GM21825 (cell line): Measurements from ENCODE around the gene GRM2.

Source experiments
- ATAC-seq: cut with Tn5 transposase; IDR thresholded peaks from one replicate; pipeline ENCODE4 v1.9.1; 2021; ENCODE audit warnings: mild to moderate bottlenecking, moderate library complexity; ENCODE audit not compliant: unreplicated experiment

GRM2 gene

DNA sequence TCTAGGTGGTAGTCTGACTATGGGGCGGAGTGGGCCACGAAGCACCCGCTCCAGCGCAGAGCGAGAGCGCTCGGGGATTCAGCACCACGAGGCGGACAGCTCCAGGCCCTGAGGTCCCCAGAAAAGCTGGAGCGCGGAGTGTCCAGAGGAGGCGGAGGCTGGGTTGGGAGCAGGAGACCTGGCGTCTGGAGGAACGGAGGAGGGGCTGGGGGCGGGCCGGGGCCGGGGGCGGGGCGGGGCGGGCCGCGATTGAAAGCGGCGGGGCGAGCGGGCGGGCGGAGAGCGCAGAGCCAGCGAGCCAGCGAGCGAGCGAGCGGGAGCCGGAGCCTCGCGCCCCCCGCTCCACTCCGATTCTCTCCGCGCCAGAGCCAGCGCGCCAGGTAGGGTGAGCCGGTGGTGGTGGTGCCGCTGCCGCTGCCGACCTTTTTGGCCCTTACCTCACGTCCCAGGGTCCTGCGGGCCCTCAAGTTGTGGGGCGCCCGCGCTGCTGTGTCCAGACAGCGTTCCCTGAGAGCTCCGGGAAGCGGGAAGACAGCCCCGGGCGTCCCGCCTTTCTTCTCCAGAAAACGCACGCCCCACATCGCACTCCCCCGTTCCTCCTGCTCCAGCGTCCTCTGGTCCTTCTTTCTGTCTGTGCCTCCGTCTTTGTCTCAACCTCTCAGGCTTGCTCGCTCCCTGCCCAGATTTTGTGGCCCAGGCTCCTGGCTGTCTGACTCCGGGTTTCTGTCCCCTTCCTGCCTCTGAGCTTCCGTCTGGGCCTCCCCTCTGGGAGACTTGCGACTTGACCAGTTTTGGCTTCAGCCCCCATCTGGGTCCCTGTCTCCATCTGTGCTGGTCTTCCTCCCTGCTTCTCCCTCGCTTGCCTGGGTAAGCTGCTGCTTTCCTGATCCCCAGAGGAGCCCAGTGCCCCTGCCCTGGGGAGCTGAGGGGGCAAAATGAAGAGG lies at the start of gene GRM2:
Gene GRM2, plus strand, starts transcription at position 281 of the 944 bp plus-strand sequence. CDS start 1,916 bp downstream, outside the sequence.
- ATAC-seq = no peak

DNA sequence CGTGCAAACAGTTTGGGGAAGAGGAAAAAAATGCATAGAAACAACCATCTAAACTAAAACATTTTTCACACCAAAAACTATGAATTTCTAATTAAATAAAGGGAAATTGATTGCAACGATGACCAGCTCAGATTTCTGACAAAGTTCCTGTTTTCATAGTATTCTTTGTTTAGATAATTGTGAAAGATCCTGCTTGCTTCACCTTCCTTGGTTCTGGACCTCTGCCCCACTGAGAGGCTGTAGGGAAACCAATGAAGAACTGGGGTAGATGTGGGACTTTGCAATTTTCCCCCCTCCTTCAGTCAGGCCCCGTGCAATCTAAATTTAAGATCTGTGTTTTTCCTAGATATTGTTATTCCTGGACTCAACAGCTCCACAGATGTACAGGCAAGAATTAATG lies 49.6 kb upstream of the GRM2 start:
- ATAC-seq = no peak

DNA sequence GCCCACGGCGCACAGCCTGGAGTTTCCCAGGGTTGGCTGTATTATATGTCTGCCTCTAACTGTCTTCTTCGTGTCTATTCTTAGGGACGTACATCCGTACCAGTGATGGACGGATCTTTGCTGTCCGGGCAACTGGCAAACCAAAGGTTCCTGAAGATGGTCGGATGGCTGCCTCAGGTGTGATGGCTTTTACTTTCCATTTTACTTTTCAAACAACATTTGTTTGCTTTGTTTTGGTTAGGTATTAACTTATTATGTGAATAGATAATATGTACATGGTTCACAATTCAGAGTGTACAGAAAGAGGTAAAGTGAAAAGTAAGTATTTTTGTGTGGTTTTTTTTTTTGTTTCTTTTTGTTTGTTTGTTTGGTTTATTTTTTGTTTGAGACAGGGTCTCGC lies 46.9 kb upstream of the GRM2 start:
- ATAC-seq = no peak

DNA sequence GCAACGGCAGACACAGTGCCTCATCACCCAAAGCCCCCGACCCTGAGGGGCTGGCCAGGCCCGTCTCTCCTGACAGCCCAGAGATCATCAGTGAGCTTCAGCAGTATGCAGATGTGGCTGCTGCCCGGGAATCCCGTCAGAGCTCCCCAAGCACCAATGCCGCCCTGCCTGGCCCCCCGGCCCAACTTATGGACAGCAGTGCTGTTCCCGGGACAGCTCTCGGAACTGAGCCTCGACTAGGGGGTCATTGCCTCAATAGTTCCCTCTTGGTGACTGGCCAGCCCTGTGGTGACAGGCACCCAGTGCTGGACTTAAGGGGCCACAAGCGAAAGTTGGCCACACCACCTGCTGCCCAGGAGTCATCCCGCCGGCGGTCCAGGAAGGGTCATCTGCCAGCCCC lies 44.4 kb upstream of the GRM2 start:
- ATAC-seq = no peak

- ATAC-seq = no peak
Measured at GRCh38 chr3:51668756-51669155, 38.1 kb upstream of the GRM2 start.

DNA sequence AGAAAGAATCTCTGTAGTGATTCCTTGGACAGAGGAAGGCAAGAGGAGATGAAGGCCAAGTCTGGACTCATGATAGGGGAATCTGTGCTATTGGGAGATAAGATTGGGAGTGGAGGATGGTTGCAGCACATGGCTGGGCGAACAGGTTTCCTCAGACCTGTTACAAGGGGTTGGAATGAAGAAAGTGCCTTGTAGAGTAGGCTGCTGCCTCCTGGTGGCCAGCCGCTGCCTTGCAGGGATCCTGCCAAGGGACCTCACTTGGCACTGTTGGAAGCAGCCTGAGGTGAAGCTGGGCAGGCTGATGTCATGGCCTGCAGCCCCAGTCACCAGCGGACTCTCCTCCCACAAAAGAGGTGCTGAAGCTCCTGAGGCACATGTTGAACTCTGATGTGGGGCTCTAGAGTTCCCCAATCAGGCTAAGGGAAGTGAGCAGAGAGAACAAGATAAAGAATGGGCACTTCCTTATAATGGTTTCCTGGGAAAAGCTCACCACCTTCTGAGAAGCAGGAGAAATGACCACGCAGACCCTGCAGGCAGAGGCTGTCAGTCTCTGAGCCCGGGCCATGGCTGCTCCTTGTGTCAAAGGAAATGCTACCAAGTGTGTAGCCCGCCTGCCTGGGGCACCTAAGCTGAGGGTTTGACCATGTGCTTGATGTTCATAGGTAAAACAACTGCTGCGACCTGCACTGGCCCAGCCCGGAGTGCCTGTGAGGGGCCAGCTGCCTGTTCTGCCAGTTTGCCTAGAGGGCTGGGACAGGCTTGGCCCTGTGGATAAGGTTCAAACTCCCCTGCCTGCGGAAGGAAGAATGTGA lies 37.4 kb upstream of the GRM2 start:
- peak; percentile 26 for ATAC-seq

DNA sequence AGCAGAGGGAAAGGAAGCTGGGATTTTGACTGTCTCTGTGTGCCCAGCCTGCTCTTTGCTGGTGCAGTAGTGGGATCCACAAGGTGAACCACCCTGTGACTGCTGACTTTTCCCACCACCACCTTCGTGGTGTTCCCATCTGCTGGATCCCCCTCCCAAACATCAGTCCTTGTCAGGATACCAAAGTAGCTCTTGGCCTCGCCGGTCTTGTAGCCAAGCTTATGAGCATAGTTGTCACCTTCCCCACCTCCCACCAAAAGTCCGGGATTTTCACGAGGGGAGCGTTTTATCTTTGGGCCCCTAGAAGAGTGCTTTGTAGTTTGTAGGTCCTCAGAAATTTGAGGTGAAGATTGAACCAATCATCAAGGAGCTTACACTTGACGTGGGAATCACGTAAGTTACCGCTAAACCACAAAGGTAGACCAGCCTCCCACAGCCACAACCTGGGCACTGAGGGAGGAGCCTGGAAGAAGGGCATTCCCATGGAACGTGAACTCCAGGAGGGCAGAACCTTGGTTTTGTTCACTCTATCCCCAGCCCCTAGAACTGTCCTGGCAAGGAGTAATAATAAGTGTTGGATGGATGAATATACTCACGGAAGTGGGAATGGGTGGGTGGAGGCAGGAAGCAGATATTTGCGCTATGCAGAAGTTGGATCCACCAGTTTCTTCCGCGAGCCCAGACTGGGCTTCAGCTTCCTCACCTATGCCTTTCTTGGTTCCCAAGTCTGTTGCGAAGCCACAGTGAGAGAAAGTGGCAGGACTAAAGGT lies 36.6 kb upstream of the GRM2 start:
- no peak for ATAC-seq

GRCh38 chr3:51670823-51671733 lies 35.8 kb upstream of the GRM2 start, which contains the start of gene TEX264:
TEX264 (plus strand) TSS chr3:51671252; CDS start chr3:51674305, 3,053 bp downstream.
- peak; percentile 66 for ATAC-seq

DNA sequence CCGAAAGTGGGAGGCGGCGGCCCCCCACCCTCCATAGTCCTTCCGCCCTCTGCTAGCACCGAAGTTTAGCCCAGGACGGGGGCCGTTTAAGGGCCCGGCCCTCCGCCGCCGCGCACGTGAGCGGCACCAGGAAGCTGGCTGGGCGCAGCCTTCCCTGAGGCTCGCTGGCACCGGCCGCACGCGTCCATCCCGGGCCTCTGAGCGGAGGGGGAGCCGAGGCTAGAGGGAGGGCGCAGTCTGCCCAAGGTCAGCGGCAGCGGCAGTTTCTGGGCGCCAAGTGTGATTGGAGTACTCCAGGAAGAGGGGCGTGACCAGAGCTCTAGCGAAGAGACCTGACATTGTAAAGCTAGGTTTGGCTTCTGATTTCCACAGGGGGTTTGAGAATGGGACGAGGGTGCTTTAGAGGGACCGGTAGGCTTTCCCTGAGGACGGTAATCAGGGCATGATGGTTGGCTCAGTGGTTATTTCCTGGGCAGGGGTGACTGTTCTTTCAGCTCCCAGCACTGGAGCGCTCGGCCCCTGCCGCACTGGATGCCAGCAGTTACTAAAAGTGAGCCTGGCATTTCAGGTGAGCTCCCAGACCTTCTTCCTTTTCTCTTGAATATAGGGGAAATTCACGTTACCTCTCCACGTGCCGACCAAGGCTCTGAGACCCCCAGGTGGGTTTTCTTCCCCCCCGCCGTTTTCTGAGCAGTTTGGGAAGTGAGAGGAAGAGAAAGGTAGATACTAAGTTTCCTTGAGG lies 35.0 kb upstream of the GRM2 start:
- peak; percentile 30 for ATAC-seq

DNA sequence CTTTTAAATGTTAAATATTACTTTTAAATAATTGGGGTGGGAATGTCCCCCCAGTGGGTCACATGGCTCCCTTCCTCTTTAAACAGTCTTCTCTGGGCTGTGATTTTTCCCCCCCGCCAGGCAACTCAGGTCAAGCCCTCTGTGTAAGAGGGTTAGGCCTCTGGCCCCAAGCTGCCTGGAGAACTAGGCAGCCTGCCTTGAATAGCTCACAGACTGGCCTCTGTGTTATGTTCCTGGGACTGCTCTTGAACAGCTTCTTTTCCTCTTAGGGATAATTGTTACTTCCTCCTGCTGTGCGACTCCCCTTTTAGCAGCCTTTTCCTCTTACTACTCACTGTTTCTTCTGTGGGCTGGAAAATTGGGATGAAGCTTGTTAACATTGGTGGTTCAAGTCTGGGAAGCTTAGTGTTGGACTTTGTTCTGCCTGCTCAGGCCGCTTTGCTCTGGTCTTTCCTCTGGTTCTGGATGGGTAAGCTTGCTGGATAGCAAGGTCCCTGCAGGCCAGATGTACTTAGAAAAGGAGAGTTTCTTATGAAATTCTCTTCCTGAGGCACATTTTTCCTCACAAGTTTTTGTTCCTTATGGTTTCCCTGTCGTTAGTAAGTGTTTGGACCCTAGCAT lies 33.6 kb upstream of the GRM2 start:
- no peak for ATAC-seq

GRCh38 chr3:51673802-51674654 lies 32.8 kb upstream of the GRM2 start:
- ATAC-seq = no peak

- ATAC-seq = no peak
Measured at GRCh38 chr3:51675201-51675611, 31.7 kb upstream of the GRM2 start.

- no peak for ATAC-seq
Measured at GRCh38 chr3:51676102-51676640, 30.7 kb upstream of the GRM2 start.

GRCh38 chr3:51677358-51677757 lies 29.5 kb upstream of the GRM2 start:
- no peak for ATAC-seq

DNA sequence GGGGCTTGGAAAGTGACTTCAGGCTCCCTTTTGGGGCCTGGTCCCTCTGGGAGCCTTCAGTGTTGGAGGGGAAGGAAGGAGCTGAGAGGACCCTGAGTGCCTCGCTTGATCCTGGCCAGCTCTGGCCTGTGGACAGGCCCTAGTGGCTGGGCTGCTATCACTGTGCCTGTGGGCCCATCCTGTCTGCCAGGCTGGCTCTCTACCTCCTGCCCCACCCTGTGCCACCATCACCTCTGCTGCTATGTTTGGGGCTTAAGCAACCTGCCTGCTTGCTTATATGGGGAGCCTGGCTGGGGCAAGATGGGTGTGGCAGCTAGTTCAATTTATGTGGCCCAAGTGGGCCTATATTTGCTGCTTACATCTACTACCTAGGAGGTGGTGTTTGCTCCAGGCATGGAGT lies 28.7 kb upstream of the GRM2 start:
- no peak for ATAC-seq

- ATAC-seq = no peak
Measured at GRCh38 chr3:51678641-51679040, 28.2 kb upstream of the GRM2 start.

- no peak for ATAC-seq
Measured at GRCh38 chr3:51679318-51679717, 27.6 kb upstream of the GRM2 start.

GRCh38 chr3:51679777-51680176 lies 27.1 kb upstream of the GRM2 start:
- no peak for ATAC-seq
